HL-60 (cell line): ENCODE results near the gene PARP8.

Source experiments
- POLR2AphosphoS5 ChIP-seq: IDR thresholded peaks from 2 replicates; pipeline ENCODE4 v1.6.1; 2012; ENCODE audit warnings: low read depth
- TF ChIP-seq, protein P1 (sequence below): IDR thresholded peaks from one replicate; pipeline ENCODE4 v1.5.1; 2011; ENCODE audit warnings: low read length, control low read depth, inconsistent platforms; ENCODE audit not compliant: insufficient read depth
- TF ChIP-seq, protein P2 (sequence below): IDR thresholded peaks from 2 replicates; pipeline ENCODE4 v1.6.1; 2012; ENCODE audit warnings: low read depth; ENCODE audit not compliant: insufficient replicate concordance

DNA sequence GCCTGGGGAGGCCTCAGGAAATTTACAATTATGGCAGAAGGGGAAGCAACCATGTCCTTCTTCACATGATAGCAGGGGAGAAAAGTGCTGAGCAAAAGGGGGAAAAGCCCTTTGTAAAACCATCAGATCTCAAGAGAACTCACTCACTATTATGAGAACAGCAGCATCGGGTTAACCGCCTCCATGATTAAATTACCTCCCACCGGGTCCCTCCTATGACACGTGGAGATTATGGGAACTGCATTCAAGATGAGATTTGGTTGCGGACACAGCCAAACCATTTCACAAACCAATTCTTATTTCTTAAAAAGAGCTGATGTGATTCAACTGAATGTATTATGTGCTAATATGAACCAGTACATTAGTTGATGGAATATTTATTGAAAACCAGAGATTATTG, 63.9 kb downstream of the PARP8 start:
- TF ChIP-seq, protein P1, sequence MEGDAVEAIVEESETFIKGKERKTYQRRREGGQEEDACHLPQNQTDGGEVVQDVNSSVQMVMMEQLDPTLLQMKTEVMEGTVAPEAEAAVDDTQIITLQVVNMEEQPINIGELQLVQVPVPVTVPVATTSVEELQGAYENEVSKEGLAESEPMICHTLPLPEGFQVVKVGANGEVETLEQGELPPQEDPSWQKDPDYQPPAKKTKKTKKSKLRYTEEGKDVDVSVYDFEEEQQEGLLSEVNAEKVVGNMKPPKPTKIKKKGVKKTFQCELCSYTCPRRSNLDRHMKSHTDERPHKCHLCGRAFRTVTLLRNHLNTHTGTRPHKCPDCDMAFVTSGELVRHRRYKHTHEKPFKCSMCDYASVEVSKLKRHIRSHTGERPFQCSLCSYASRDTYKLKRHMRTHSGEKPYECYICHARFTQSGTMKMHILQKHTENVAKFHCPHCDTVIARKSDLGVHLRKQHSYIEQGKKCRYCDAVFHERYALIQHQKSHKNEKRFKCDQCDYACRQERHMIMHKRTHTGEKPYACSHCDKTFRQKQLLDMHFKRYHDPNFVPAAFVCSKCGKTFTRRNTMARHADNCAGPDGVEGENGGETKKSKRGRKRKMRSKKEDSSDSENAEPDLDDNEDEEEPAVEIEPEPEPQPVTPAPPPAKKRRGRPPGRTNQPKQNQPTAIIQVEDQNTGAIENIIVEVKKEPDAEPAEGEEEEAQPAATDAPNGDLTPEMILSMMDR = no peak
- TF ChIP-seq, protein P2, sequence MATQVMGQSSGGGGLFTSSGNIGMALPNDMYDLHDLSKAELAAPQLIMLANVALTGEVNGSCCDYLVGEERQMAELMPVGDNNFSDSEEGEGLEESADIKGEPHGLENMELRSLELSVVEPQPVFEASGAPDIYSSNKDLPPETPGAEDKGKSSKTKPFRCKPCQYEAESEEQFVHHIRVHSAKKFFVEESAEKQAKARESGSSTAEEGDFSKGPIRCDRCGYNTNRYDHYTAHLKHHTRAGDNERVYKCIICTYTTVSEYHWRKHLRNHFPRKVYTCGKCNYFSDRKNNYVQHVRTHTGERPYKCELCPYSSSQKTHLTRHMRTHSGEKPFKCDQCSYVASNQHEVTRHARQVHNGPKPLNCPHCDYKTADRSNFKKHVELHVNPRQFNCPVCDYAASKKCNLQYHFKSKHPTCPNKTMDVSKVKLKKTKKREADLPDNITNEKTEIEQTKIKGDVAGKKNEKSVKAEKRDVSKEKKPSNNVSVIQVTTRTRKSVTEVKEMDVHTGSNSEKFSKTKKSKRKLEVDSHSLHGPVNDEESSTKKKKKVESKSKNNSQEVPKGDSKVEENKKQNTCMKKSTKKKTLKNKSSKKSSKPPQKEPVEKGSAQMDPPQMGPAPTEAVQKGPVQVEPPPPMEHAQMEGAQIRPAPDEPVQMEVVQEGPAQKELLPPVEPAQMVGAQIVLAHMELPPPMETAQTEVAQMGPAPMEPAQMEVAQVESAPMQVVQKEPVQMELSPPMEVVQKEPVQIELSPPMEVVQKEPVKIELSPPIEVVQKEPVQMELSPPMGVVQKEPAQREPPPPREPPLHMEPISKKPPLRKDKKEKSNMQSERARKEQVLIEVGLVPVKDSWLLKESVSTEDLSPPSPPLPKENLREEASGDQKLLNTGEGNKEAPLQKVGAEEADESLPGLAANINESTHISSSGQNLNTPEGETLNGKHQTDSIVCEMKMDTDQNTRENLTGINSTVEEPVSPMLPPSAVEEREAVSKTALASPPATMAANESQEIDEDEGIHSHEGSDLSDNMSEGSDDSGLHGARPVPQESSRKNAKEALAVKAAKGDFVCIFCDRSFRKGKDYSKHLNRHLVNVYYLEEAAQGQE = no peak
- TF ChIP-seq POLR2AphosphoS5 = no peak
